Activated CD8-positive, alpha-beta memory T cell treated with anti-CD3 and anti-CD28 coated beads for 36 hours (primary cell): ENCODE data around the gene CRYBG1. TPM values are rescaled to one million over a fixed set of nuclear protein-coding genes. Genes with fewer than 3 reads are reported as not detected.
"Not testable (repeated sequence)": the region's sequence is repeated elsewhere in the genome, so short reads cannot be mapped to it uniquely, and the experiment has no call there.

ENCODE experiments used
- CTCF ChIA-PET: fragments of 350-600 bp; sonication (Branson Sonifier 250); formaldehyde crosslinking; loops from one replicate; lab custom pipeline; 2021; ENCODE audit warnings: antibody characterized with exemption; lab: Charles Lee
- POLR2A ChIA-PET: fragments of 350-600 bp; sonication (Branson Sonifier 250); formaldehyde crosslinking; loops from one replicate; lab custom pipeline; 2021; ENCODE audit warnings: antibody characterized with exemption; lab: Charles Lee
- total RNA-seq, 2 experiments: library from RNA; stranded (reverse); gene quantifications; one replicate each; pipeline ENCODE4 v1.2.3, GENCODE V29; 2021

CRYBG1 gene
- total RNA-seq, 2 experiments from 2014 or later: 31.8 to 32.3 TPM

GRCh38 chr6:106547601-106548453 is 187.3 kb downstream of the CRYBG1 start:
- ChIA-PET CTCF (interaction anchor here (0.6 to 1.1 kb wide), 2 partner anchors 9 to 35 kb away, joined by 4 read pairs; no protein-coding TSS in a partner anchor), POLR2A (interaction anchor here (0.7 kb wide), 1 partner anchor 34 kb away, joined by 3 read pairs; no protein-coding TSS in a partner anchor)

DNA sequence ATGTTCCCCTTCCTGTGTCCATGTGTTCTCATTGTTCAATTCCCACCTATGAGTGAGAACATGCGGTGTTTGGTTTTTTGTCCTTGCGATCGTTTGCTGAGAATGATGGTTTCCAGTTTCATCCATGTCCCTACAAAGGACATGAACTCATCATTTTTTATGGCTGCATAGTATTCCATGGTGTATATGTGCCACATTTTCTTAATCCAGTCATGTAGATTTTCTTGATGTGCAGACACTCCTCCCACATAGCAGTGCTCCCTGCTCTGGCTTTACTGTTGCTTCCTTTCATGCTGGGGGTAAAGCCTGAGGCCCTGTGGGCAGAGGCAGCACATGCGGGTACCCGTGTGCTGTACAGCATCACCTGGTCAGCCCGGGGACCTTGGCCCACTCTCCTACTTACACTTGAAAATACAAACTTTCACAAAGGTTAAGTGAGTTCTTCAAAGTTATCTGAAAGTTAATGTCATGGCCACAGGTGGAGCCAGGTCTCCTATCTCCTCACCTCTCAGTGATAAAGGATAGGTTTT is 188.5 kb downstream of the CRYBG1 start:
- POLR2A ChIA-PET: interaction anchor here (0.9 kb wide), 1 partner anchor 36 kb away, joined by 3 read pairs; no protein-coding TSS in a partner anchor
- CTCF ChIA-PET: not testable (repeated sequence)

DNA sequence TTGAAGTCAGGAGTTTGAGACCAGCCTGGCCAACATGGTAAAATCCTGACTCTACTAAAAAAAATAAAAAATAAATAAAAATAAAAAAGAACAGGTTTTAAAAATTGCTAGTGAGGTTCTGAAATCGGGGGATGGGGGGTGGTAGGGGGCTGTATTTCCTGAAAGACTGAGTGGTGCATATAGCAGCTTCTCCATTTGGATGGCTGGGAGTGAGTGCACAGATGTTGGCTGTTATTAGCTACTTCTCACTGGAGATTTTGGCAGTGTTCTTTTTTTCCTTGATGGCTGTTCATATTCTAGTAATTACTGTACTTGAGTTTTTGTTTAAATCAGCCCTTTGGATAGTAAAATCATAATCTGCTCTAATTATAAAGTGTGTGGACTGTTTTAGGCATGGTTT is 189.0 kb downstream of the CRYBG1 start:
- CTCF ChIA-PET: no interaction called here
- POLR2A ChIA-PET: interaction anchor here (0.9 kb wide), 1 partner anchor 37 kb away, joined by 3 read pairs; no protein-coding TSS in a partner anchor

GRCh38 chr6:106551155-106551554 is 190.6 kb downstream of the CRYBG1 start:
- POLR2A ChIA-PET: no interaction called here

GRCh38 chr6:106553440-106553839 is 192.9 kb downstream of the CRYBG1 start:
- CTCF ChIA-PET: interaction anchor here (0.5 to 3.3 kb wide), 7 partner anchors 13 to 389 kb away, joined by 3 to 12 read pairs (median 4); partner anchors contain the start of gene CRYBG1
- POLR2A ChIA-PET: interaction anchor here (1.4 kb wide), 1 partner anchor 32 kb away, joined by 6 read pairs; no protein-coding TSS in a partner anchor

More at GRCh38 chr6:106551155-106551554, 190.6 kb downstream of the CRYBG1 start:
- CTCF ChIA-PET: no interaction called here

DNA sequence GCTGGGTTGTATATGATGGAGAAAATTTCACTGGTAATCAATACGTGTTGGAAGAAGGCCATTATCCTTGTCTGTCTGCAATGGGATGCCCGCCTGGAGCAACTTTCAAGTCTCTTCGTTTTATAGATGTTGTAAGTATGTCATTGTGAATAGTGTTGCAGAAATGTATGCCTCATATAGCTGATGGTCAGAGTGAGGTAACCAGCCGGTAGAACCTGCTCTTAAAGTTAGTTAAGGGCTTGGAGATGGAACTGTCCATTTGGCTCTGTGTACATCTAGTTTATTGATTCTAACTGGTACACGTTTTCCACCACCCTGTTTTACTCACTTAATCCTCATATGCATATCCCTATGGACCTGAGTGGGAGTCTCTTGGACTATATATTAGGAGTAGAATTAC is 195.2 kb downstream of the CRYBG1 start:
- ChIA-PET CTCF (interaction anchor here (0.9 to 1.8 kb wide), 4 partner anchors 10 to 111 kb away, joined by 3 to 9 read pairs (median 4); no protein-coding TSS in a partner anchor), POLR2A (no interaction called here)

GRCh38 chr6:106556368-106556960 is 195.9 kb downstream of the CRYBG1 start:
- CTCF ChIA-PET: interaction anchor here (0.6 to 1.8 kb wide), 2 partner anchors 10 to 394 kb away, joined by 3 to 9 read pairs; no protein-coding TSS in a partner anchor
- POLR2A ChIA-PET: no interaction called here

GRCh38 chr6:106557837-106558236 is 197.3 kb downstream of the CRYBG1 start:
- POLR2A ChIA-PET: no interaction called here
- CTCF ChIA-PET: no interaction called here

- ChIA-PET POLR2A (no interaction called here), CTCF (interaction anchor here (0.6 to 2.2 kb wide), 2 partner anchors 46 to 95 kb away, joined by 3 to 7 read pairs; no protein-coding TSS in a partner anchor)
Observed at GRCh38 chr6:106558364-106558763, 197.8 kb downstream of the CRYBG1 start.

DNA sequence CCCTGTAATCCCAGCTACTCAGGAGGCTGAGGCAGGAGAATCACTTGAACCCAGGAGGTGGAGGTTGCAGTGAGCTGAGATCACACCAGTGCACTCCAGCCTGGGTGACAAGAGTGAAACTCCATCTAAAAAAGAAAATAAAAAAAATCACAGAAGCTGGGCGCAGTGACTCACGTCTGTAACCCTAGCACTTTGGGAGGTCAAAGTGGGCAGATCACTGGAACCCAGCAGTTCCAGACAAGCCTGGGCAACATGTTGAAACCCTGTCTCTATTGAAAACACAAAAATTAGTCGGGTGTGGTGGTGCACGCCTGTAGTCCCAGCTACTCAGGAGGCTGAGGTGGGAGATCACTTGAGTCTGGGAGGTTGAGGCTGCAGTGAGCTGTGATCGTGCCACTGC is 199.1 kb downstream of the CRYBG1 start:
- CTCF ChIA-PET: interaction anchor here (0.7 to 2.2 kb wide), 2 partner anchors 11 to 48 kb away, joined by 3 to 7 read pairs; no protein-coding TSS in a partner anchor
- POLR2A ChIA-PET: not testable (repeated sequence)

GRCh38 chr6:106560996-106561685 is 200.6 kb downstream of the CRYBG1 start:
- CTCF ChIA-PET: interaction anchor here (0.6 to 1.3 kb wide), 3 partner anchors 39 to 63 kb away, joined by 3 to 6 read pairs (median 3); no protein-coding TSS in a partner anchor
- POLR2A ChIA-PET: no interaction called here

DNA sequence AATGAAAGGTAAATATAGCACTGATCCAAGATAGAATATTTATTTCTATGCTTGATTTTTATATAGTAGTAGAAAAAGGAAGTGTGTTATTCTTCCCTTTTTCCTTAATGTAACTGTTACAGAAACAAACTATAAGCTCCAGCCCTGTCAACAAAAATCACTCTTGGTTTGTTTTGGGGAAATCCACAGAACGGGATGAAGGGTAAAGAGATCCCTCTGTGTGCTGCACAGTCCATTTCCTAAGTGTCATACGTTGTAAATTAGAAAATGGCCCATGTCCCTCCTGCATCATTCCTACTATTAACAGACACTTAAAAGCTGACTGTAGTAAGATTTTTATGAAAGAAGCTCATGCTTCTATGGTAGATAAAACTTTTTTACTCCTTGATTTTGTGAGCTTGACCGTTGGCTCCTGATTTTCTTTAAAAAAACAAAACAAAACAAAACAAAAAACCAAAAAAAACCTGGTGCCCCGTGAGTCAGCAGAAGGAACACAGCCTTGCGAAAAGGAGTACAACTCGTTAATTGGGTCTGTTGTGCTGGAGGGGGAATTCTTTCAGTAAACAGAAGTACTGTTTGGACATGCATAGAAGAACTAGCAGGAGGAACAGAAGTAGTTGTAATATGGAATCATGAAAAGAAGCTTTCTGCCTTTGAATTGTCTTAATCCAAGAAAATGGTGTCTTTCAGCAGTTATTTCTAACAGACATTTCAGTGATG is 201.3 kb downstream of the CRYBG1 start:
- ChIA-PET POLR2A (no interaction called here), CTCF (interaction anchor here (0.9 to 1.9 kb wide), 4 partner anchors 40 to 222 kb away, joined by 3 to 6 read pairs (median 4); no protein-coding TSS in a partner anchor)

DNA sequence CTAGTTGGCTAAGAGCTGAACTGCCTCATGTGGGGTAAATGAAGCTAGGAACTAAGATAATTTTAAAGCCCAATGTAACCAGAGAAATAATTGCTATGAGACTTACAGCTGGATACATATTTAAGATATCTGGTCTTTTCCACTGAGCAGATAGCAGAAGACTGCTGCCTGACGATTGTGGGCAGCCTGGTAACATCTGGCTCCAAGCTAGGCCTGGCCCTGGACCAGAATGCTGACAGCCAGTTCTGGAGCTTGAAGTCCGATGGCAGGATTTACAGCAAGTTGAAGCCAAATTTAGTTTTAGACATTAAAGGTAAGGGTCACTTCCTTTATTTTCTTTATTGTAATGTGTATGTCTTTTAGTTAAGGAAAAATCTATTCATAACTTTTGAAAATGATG is 203.1 kb downstream of the CRYBG1 start:
- ChIA-PET CTCF (interaction anchor here (1.5 to 1.9 kb wide), 2 partner anchors 39 to 118 kb away, joined by 3 to 5 read pairs; no protein-coding TSS in a partner anchor), POLR2A (no interaction called here)

DNA sequence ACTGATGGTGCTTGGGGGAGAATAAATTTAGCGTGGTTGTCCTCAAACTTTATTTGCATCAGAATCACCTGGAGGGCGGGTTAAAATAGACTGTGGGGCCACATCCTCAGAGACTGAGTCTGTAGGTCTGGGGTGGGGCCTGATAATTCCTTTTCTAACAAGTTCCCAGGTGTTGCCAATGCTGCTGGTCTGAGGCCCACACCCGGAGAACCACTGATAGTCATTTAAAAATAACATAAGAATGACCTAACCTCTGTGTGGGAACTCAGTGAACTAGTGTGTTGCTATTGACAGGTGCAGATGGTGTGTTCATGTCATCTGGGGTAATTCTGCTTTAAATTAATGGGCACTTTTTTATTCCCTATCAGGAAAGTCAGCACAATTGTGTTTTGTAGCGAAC is 204.0 kb downstream of the CRYBG1 start:
- POLR2A ChIA-PET: no interaction called here
- CTCF ChIA-PET: interaction anchor here (0.5 to 2.6 kb wide), 3 partner anchors 40 to 229 kb away, joined by 3 to 19 read pairs (median 4); no protein-coding TSS in a partner anchor

DNA sequence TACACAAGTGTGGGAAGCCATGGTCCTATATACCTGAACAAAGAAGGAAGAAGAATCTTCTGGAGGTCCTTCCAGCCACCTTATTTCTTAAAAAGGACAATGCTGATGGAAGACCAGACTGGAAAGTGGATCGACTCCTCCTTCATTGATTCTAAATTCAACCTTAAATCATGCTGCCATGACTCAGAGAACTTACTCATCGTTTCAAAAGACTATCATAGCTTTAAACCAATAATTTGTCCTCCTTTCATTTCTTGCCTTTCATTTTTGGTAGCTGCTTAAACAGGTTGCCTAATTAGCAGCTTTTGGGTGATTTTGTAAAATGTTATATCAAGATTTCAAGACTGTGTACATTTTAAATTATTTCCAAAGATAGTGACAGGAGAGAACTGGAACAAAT is 208.0 kb downstream of the CRYBG1 start:
- POLR2A ChIA-PET: no interaction called here

DNA sequence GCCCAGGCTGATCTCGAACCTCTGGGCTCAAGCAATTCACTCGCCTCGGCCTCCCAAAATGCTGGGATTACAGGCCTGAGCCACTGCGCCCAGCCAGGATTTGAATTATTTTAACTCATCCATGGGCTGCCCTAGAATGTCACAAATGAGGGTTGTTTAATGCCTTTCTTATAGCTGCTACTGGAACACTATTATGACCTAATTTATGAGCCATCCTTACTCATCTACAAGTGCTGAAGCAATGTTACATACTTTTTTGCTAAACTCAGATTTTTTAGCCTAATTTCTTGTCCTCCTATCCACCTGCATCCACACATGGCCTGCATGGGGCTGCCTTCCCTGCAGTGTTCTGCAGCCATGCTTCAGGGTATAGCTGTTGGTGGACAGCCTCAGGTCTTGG is 208.9 kb downstream of the CRYBG1 start:
- POLR2A ChIA-PET: no interaction called here

More for the DNA sequence above, 208.0 kb downstream of the CRYBG1 start:
- CTCF ChIA-PET: no interaction called here

GRCh38 chr6:106572436-106572835 is 211.9 kb downstream of the CRYBG1 start:
- ChIA-PET POLR2A (no interaction called here), CTCF (no interaction called here)

More for the DNA sequence above, 208.9 kb downstream of the CRYBG1 start:
- CTCF ChIA-PET: no interaction called here
